GM21737 (cell line): Measurements from ENCODE around the gene RNPEP.
A peak's percentile ranks its signal among the peaks of the same experiment; 100 is the strongest.
"Not testable (repeated sequence)": the region's sequence is repeated elsewhere in the genome, so short reads cannot be mapped to it uniquely, and the experiment has no call there.

Experiments used
- ATAC-seq: cut with Tn5 transposase; IDR thresholded peaks from one replicate; pipeline ENCODE4 v1.9.1; 2021; ENCODE audit warnings: mild to moderate bottlenecking, moderate library complexity; ENCODE audit not compliant: unreplicated experiment

RNPEP gene

GRCh38 chr1:202034149-202034682, 51.8 kb downstream of the RNPEP start:
- no peak for ATAC-seq

GRCh38 chr1:202034683-202035462, 52.4 kb downstream of the RNPEP start:
- no peak for ATAC-seq

GRCh38 chr1:202036595-202037387, 54.3 kb downstream of the RNPEP start:
- ATAC-seq: no peak

- ATAC-seq: no peak
Observed at GRCh38 chr1:202037706-202038296, 55.4 kb downstream of the RNPEP start.

GRCh38 chr1:202038688-202039346, 56.4 kb downstream of the RNPEP start:
- peak; percentile 63 for ATAC-seq

- ATAC-seq: no peak
Observed at GRCh38 chr1:202045705-202046104, 63.3 kb downstream of the RNPEP start.

- no peak for ATAC-seq
Observed at GRCh38 chr1:202046227-202046626, 63.8 kb downstream of the RNPEP start.

- no peak for ATAC-seq
Observed at GRCh38 chr1:202046748-202047708, 64.6 kb downstream of the RNPEP start.

GRCh38 chr1:202047977-202048376, 65.5 kb downstream of the RNPEP start:
- no peak for ATAC-seq

GRCh38 chr1:202049129-202049528, 66.7 kb downstream of the RNPEP start:
- no peak for ATAC-seq

- ATAC-seq: no peak
Observed at GRCh38 chr1:202054094-202054493, 71.6 kb downstream of the RNPEP start.

GRCh38 chr1:202054673-202055072, 72.2 kb downstream of the RNPEP start:
- ATAC-seq: not testable (repeated sequence)
